Colonic mucosa (tissue), 4 donors: ENCODE results near the gene DUS1L. TPM values are rescaled to one million over a fixed set of nuclear protein-coding genes. Genes with fewer than 3 reads are reported as not detected.

Experiments
- DNase-seq: peaks from one replicate; pipeline ENCODE4 v3.0.0-alpha.2; 2020
- H3K27ac ChIP-seq: fragments of 200-600 bp; one replicate; pipeline ENCODE4 v1.8.0; 2021
- H3K27me3 ChIP-seq: fragments of 200-600 bp; one replicate; pipeline ENCODE4 v1.8.0; 2021
- H3K36me3 ChIP-seq: fragments of 200-600 bp; one replicate; pipeline ENCODE4 v1.8.0; 2021
- H3K4me1 ChIP-seq: fragments of 200-600 bp; one replicate; pipeline ENCODE4 v1.8.0; 2021; ENCODE audit warnings: mild to moderate bottlenecking
- H3K4me3 ChIP-seq: fragments of 200-600 bp; one replicate; pipeline ENCODE4 v1.8.0; 2021
- H3K9ac ChIP-seq, 2 donors: one replicate each; pipeline ENCODE4 v1.7.0; 2013; ENCODE audit warnings: control low read depth in 2 of 2, low read depth in 2 of 2, low read length in 2 of 2
- H3K9me3 ChIP-seq: fragments of 200-600 bp; one replicate; pipeline ENCODE4 v1.8.0; 2021
- intact Hi-C: fragments of 100-400 bp; cut with DNase I; formaldehyde crosslinking; loops from one replicate; pipeline ENCODE4 v1.14.1; 2022
- total RNA-seq, 2 donors: library from RNA; stranded (reverse); fragmentation: NEBNext Ultra II Directional in 1 of 2; extraction: Animal tissue kit (Norgen Biotek cat#: 25700) in 1 of 2; gene quantifications; one replicate each; pipeline ENCODE4 v1.2.1, GENCODE V29; 2021
- TF ChIP-seq, protein P1 (sequence below): fragments of 200-600 bp; IDR thresholded peaks from one replicate; pipeline ENCODE4 v1.8.0; 2022; ENCODE audit warnings: antibody characterized with exemption, mild to moderate bottlenecking
- donor health status: healthy.
- donor health status: DM: no; HTN: no; CAD: no.
- donor health status: DM: no; HTN: no; CAD: no.

The DUS1L gene
- total RNA-seq, 2 donors from 2014 or later: 113 to 253 TPM

DNA sequence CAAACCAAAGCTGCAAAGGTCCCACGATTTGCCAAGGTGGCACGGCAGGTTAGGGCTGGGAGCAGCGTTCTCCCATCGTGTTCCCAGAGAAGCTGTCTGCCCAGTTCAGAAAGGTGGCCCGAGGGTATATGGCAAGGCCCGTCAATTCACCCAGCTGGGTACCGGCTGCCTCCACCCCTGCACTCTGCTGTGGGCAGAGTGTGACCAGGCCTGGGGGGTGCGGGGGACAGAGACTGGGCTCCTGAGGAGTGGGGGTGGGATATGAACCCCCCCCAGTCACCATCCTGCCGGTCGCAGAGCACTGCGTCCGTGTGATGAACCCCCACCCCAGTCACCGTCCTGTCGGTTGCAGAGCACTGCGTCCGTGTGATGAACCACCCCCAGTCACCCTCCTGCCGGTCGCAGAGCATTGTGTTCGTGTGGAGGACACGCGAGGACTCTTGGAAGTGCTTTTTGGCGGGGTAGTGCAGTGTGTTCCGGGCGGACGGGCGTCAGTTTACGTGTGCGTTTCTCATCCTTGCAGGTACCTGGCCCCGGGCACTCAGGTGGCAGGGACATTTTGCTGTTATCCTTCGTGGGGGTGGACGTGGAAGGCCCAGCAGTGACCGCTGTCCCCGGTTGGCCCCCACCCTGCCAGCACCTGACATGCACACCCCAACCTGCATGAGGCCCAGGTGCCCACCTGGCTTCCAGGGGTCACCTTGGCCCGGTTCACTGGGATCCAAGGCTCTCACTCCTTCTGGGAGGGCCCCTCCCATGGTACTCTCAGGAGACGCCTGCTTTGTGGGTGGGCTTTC is 35.1 kb upstream of the DUS1L start:
- Histone ChIP-seq H3K27me3 (no peaks in the 10 kb centered on the region), H3K9me3 (no peaks in the 10 kb centered on the region), H3K27ac (no peak overlapping the region), H3K4me3 (no peak overlapping the region), H3K4me1 (peaks cover 30% of the 10 kb centered on the region), H3K36me3 (peaks cover 3% of the 10 kb centered on the region), H3K9ac (no peak overlapping the region)
- DNase-seq: no peak
- intact Hi-C loops: no loop called here
- TF ChIP-seq, protein P1, sequence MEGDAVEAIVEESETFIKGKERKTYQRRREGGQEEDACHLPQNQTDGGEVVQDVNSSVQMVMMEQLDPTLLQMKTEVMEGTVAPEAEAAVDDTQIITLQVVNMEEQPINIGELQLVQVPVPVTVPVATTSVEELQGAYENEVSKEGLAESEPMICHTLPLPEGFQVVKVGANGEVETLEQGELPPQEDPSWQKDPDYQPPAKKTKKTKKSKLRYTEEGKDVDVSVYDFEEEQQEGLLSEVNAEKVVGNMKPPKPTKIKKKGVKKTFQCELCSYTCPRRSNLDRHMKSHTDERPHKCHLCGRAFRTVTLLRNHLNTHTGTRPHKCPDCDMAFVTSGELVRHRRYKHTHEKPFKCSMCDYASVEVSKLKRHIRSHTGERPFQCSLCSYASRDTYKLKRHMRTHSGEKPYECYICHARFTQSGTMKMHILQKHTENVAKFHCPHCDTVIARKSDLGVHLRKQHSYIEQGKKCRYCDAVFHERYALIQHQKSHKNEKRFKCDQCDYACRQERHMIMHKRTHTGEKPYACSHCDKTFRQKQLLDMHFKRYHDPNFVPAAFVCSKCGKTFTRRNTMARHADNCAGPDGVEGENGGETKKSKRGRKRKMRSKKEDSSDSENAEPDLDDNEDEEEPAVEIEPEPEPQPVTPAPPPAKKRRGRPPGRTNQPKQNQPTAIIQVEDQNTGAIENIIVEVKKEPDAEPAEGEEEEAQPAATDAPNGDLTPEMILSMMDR: no peak

DNA sequence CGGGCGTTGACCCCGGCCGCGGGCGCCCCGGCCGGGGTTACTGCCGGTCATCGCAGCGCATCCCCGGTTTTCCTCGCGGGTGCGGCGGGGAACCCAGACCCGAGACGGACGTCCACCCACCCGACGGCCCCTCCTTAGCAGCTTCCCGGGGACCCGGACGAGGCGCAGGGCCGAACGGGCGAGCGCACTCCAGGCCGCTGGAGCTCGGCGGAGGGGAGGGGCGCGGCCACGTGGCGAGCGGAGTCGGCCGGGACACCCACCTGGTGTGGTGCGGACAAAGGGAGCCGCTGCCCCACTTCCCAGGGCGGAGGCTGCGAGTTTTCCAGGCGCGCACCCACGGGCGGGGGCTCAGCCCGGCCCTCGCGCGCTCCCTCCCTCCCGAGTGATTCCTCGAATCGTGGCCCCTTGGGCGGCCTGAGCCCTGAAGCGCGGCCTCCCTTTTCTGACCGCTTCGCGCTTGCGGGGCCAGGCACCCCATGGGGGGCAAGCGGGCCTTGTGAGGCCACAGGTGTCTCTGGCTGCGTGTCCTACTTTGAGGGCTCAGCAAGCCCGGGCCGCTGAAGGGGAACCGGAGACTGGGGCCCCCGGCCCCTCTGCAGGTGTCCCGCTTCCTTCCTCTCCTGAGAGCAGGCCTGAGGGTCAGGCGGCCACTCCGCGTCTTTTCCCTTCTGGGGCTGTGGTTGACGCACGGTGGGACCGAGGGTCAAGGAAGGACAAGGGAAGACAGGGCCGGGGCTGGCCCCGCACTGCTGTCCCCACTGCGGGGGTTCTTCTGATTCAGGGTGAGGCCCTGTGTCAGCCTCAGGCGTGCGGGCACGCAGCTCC is 33.5 kb upstream of the DUS1L start:
- peak overlapping the region; percentile 94 for H3K27ac ChIP-seq
- TF ChIP-seq, protein P1: no peak
- peaks cover 30% of the 10 kb centered on the region for H3K4me1 ChIP-seq
- peaks cover 7% of the 10 kb centered on the region for H3K36me3 ChIP-seq
- DNase-seq: no peak
- no peaks in the 10 kb centered on the region for H3K27me3 ChIP-seq
- H3K4me3 ChIP-seq: peak overlapping the region; percentile 97
- H3K9ac ChIP-seq: peak overlapping the region; percentile 85
- intact Hi-C loops: no loop called here
- no peaks in the 10 kb centered on the region for H3K9me3 ChIP-seq

DNA sequence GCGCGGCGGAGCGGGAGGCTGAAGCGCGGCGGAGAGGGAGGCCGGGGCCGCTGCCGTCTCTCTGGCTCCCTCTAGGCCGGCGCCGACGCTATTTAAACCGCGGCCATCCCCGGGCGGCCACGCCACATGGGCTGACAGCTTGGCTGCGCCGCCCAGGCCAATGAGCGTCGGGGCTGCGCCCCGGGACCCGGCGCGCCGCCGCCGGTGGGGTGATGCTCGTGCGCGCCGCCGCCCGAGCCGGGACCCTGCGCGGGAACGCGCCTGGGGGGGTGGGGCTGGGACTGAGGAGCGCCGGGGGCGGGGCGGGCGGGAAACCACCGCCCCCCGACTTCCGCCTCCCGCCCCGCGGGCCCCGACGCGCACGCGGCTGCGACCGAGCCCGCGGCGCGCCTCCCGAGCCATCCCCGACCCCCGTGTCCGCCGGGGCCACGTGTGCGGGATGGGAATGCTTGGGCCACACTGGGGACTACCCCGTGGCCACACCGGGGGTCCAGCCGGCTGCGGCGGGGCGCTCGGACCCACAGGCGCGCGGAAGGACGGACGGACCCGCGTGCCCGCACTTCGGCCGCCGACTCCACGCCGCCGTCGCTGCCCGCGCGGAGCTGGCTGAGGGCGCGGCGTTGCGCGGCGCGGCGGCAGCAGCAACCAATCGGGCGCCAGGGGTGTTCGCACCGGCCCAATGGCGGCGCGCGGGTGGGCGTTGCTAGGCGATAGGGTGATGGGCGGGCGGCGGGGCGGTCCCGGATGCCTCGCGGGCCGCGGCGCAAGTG is 32.8 kb upstream of the DUS1L start, which contains the start of gene FASN:
Gene FASN, minus strand, starts transcription at position 68 of the 770 bp plus-strand sequence. CDS start 1,791 bp downstream, outside the sequence.
- peaks cover 30% of the 10 kb centered on the region for H3K4me1 ChIP-seq
- intact Hi-C loops: no loop called here

DNA sequence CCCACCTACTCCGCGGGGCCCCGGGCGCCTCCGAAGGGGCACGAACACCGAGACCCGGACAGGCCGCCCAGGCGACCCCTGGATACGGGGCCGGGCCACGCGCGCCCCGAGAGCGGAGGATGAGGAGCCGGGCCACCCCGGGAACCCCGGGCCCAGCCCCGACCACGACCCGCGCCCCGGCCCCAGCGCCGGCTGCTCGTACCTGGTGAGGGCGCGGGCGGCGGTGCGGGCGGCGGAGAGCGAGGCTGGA is 32.2 kb upstream of the DUS1L start:
- Histone ChIP-seq H3K36me3 (peaks cover 20% of the 10 kb centered on the region), H3K4me1 (peaks cover 30% of the 10 kb centered on the region)
- intact Hi-C loops: no loop called here

More for the DNA sequence above, 32.8 kb upstream of the DUS1L start, which contains the start of gene FASN:
- no peaks in the 10 kb centered on the region for H3K27me3 ChIP-seq
- peak within 1 kb of the TSS; percentile 85 to 92 for H3K9ac ChIP-seq
- no peaks in the 10 kb centered on the region for H3K9me3 ChIP-seq
- H3K36me3 ChIP-seq: peaks cover 15% of the 10 kb centered on the region
- peak within 1 kb of the TSS; percentile 94 for H3K27ac ChIP-seq
- TF ChIP-seq, protein P1: no peak
- peak within 1 kb of the TSS; percentile 97 for H3K4me3 ChIP-seq
- DNase-seq: peak; percentile 95

More for the DNA sequence above, 32.2 kb upstream of the DUS1L start:
- DNase-seq: no peak
- peak overlapping the region; percentile 73 to 92 for H3K9ac ChIP-seq
- H3K27ac ChIP-seq: peak overlapping the region; percentile 94
- H3K27me3 ChIP-seq: no peaks in the 10 kb centered on the region
- peak overlapping the region; percentile 97 for H3K4me3 ChIP-seq
- TF ChIP-seq, protein P1: no peak
- no peaks in the 10 kb centered on the region for H3K9me3 ChIP-seq
